GM23338 (cell line): ENCODE data around the gene CD58. TPM values are rescaled to one million over a fixed set of nuclear protein-coding genes. Genes with fewer than 3 reads are reported as not detected.
A peak's percentile ranks its signal among the peaks of the same experiment; 100 is the strongest.

Experiments
- ATAC-seq: fragments of 200-7000 bp; cut with Tn5 transposase; 3 replicates; pipeline ENCODE4 v1.9.1; 2020
- DNase-seq: peaks from one replicate; pipeline ENCODE4 v3.0.0-alpha.2; 2015; ENCODE audit warnings: low spot score
- H2AFZ ChIP-seq: fragments of 200-600 bp; sonication (generic); 2 replicates; pipeline ENCODE4 v1.8.0; 2016; ENCODE audit warnings: antibody characterized with exemption, mild to moderate bottlenecking, moderate library complexity
- H3F3A ChIP-seq: fragments of 200-600 bp; sonication (generic); replicated peaks from 2 replicates; pipeline ENCODE4 v1.8.0; 2017; ENCODE audit warnings: antibody characterized with exemption, mixed run types, low read depth
- H3K27ac ChIP-seq: fragments of 200-600 bp; sonication (generic); 2 replicates; pipeline ENCODE4 v1.6.1; 2016; ENCODE audit warnings: low read depth
- H3K27me3 ChIP-seq: fragments of 200-600 bp; sonication (generic); 2 replicates; pipeline ENCODE4 v1.8.0; 2016; ENCODE audit warnings: mild to moderate bottlenecking, mixed run types, moderate library complexity; ENCODE audit not compliant: insufficient read depth
- H3K36me3 ChIP-seq: fragments of 200-600 bp; sonication (generic); 2 replicates; pipeline ENCODE4 v1.8.0; 2016; ENCODE audit warnings: mild to moderate bottlenecking; ENCODE audit not compliant: insufficient read depth
- H3K4me1 ChIP-seq: fragments of 200-600 bp; sonication (generic); 2 replicates; pipeline ENCODE4 v1.8.0; 2016; ENCODE audit warnings: mild to moderate bottlenecking, moderate library complexity; ENCODE audit not compliant: insufficient read depth
- H3K4me2 ChIP-seq: fragments of 200-600 bp; sonication (generic); 2 replicates; pipeline ENCODE4 v1.7.1; 2017; ENCODE audit warnings: mixed run types
- H3K4me3 ChIP-seq: fragments of 200-600 bp; sonication (generic); 2 replicates; pipeline ENCODE4 v1.6.1; 2016; ENCODE audit warnings: mixed run types
- H3K79me2 ChIP-seq: fragments of 200-600 bp; sonication (generic); replicated peaks from 2 replicates; pipeline ENCODE4 v1.8.0; 2017; ENCODE audit warnings: mild to moderate bottlenecking; ENCODE audit not compliant: insufficient read depth
- H3K9me2 ChIP-seq: fragments of 200-600 bp; sonication (generic); 2 replicates; pipeline ENCODE4 v1.8.0; 2017; ENCODE audit not compliant: insufficient read depth
- H4K20me1 ChIP-seq: fragments of 200-600 bp; sonication (generic); replicated peaks from 2 replicates; pipeline ENCODE4 v1.8.0; 2017; ENCODE audit warnings: mild to moderate bottlenecking; ENCODE audit not compliant: insufficient read depth
- H3K27ac Mint-ChIP-seq: 2 replicates; pipeline ENCODE4 v1.8.0; 2020; ENCODE audit warnings: inconsistent platforms, mild to moderate bottlenecking, moderate library complexity, mixed read lengths
- H3K27me3 Mint-ChIP-seq: 3 replicates; pipeline ENCODE4 v1.8.0; 2022; ENCODE audit warnings: low read depth, mild to moderate bottlenecking, moderate library complexity, mixed read lengths, inconsistent platforms; ENCODE audit not compliant: insufficient read depth, poor library complexity
- H3K36me3 Mint-ChIP-seq: 3 replicates; pipeline ENCODE4 v1.8.0; 2021; ENCODE audit warnings: low read depth, mild to moderate bottlenecking, inconsistent platforms, moderate library complexity, mixed read lengths
- H3K4me1 Mint-ChIP-seq: 3 replicates; pipeline ENCODE4 v1.8.0; 2020; ENCODE audit warnings: mild to moderate bottlenecking, inconsistent platforms, mixed read lengths
- H3K4me3 Mint-ChIP-seq: 3 replicates; pipeline ENCODE4 v1.8.0; 2021; ENCODE audit warnings: moderate library complexity, mild to moderate bottlenecking, inconsistent platforms, mixed read lengths
- H3K9me3 Mint-ChIP-seq: 3 replicates; pipeline ENCODE4 v1.8.0; 2020; ENCODE audit warnings: moderate library complexity, mild to moderate bottlenecking, inconsistent platforms, mixed read lengths
- EZH2 ChIP-seq: fragments of 200-600 bp; sonication (generic); IDR thresholded peaks from one replicate; pipeline ENCODE4 v1.8.0; 2017; ENCODE audit warnings: antibody characterized with exemption, mild to moderate bottlenecking, low read depth; ENCODE audit not compliant: unreplicated experiment
- EZH2phosphoT487 ChIP-seq: fragments of 200-600 bp; sonication (generic); IDR thresholded peaks from one replicate; pipeline ENCODE4 v1.8.1; 2018; ENCODE audit warnings: antibody characterized with exemption; ENCODE audit not compliant: unreplicated experiment
- JUNB ChIP-seq: IDR thresholded peaks from one replicate; pipeline ENCODE4 v1.6.1; 2016; ENCODE audit warnings: antibody characterized with exemption; ENCODE audit not compliant: unreplicated experiment
- POLR2AphosphoS5 ChIP-seq: IDR thresholded peaks from 2 replicates; pipeline ENCODE4 v1.6.1; 2016; ENCODE audit warnings: antibody characterized with exemption, low read depth
- STAT1 ChIP-seq: IDR thresholded peaks from one replicate; pipeline ENCODE4 v1.6.1; 2016; ENCODE audit warnings: antibody characterized with exemption; ENCODE audit not compliant: unreplicated experiment
- ZNF114 ChIP-seq: fragments of 250-450 bp; sonication (Bioruptor Pico); IDR thresholded peaks from 2 replicates; pipeline ENCODE4 v1.5.0; 2020; ENCODE audit warnings: mild to moderate bottlenecking, moderate library complexity
- ZNF331 ChIP-seq: fragments of 250-450 bp; sonication (Bioruptor Pico); IDR thresholded peaks from 2 replicates; pipeline ENCODE4 v1.5.0; 2020; ENCODE audit warnings: low read depth, mild to moderate bottlenecking, moderate library complexity
- ZNF462 ChIP-seq: fragments of 250-450 bp; sonication (Bioruptor Pico); IDR thresholded peaks from 2 replicates; pipeline ENCODE4 v1.5.0; 2020; ENCODE audit warnings: mild to moderate bottlenecking, moderate library complexity
- polyA plus RNA-seq: library from polyadenylated mRNA; unstranded; fragments of >200 nt; fragmentation: Nextera tagmentation; extraction: Ambion mirVana; gene quantifications from 2 replicates; pipeline ENCODE4 v1.2.1, GENCODE V29; 2016
- total RNA-seq: library from RNA; depleted of rRNA; stranded (reverse); fragments of >200 nt; shearing (Covaris generic); gene quantifications from 2 replicates; pipeline ENCODE4 v1.2.3, GENCODE V29; 2014
- TF ChIP-seq, protein P1 (sequence below), 2 experiments: fragments of 200-600 bp in 1 of 2; sonication (generic) in 1 of 2; conservative IDR thresholded peaks; 2 replicates each; pipeline versions ENCODE4 v1.5.1 to v1.6.1; 2016 to 2017; ENCODE audit warnings: antibody characterized with exemption in 2 of 2, low read depth in 2 of 2, mild to moderate bottlenecking in 2 of 2, moderate library complexity in 1 of 2
- TF ChIP-seq, protein P2 (sequence below): IDR thresholded peaks from 2 replicates; pipeline ENCODE4 v1.6.1; 2016; ENCODE audit warnings: antibody characterized with exemption
- TF ChIP-seq, protein P3 (sequence below): IDR thresholded peaks from one replicate; pipeline ENCODE4 v1.6.1; 2018; ENCODE audit warnings: antibody characterized with exemption; ENCODE audit not compliant: unreplicated experiment

Gene CD58
- total and polyA plus RNA-seq, 2 experiments from 2014 or later, result 9.2 to 12.5 TPM

DNA sequence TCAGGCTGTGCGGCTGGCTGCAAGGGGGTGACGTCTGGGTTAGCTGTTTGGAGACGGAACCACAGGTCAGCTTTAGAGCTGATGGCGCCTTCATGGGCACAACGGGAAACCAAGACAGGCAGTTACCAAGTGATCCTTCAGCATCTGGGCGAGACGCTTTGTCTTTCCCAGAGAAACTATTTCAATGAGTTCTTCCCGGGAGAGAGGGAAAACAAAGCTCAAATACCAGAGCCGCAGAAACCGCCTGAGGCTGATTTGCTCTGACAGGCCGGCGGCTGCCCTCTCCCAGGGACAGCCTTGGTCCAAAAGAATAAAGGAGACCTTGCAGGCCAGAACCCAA, 76.5 kb downstream of the CD58 start:
- H3K27ac Mint-ChIP-seq, result no peak overlapping the region
- no peak overlapping the region for H3K4me3 Mint-ChIP-seq

More for the DNA sequence above, 76.5 kb downstream of the CD58 start:
- Histone ChIP-seq H4K20me1 (no peaks in the 10 kb centered on the region), H3K36me3 (no peaks in the 10 kb centered on the region), H3K27ac (no peak overlapping the region), H3K9me2 (peaks cover 4% of the 10 kb centered on the region; the same call in 1 of the 2 replicates), H3F3A (no peaks in the 10 kb centered on the region), H3K4me2 (no peak overlapping the region), H3K4me1 (0 out of 2 replicates have a peak, but pooled peaks cover under 1% of the 10 kb centered on the region), H2AFZ (no peak overlapping the region), H3K79me2 (no peaks in the 10 kb centered on the region), H3K4me3 (no peak overlapping the region), H3K27me3 (no peaks in the 10 kb centered on the region)
- DNase-seq, result peak; percentile 49
- TF ChIP-seq ZNF462 (CRISPR knock-in tag) (no peak), JUNB (no peak), ZNF114 (CRISPR knock-in tag) (no peak), EZH2phosphoT487 (no peak), POLR2AphosphoS5 (no peak), EZH2 (no peak), ZNF331 (CRISPR knock-in tag) (no peak), STAT1 (no peak)
- TF ChIP-seq, protein P1, sequence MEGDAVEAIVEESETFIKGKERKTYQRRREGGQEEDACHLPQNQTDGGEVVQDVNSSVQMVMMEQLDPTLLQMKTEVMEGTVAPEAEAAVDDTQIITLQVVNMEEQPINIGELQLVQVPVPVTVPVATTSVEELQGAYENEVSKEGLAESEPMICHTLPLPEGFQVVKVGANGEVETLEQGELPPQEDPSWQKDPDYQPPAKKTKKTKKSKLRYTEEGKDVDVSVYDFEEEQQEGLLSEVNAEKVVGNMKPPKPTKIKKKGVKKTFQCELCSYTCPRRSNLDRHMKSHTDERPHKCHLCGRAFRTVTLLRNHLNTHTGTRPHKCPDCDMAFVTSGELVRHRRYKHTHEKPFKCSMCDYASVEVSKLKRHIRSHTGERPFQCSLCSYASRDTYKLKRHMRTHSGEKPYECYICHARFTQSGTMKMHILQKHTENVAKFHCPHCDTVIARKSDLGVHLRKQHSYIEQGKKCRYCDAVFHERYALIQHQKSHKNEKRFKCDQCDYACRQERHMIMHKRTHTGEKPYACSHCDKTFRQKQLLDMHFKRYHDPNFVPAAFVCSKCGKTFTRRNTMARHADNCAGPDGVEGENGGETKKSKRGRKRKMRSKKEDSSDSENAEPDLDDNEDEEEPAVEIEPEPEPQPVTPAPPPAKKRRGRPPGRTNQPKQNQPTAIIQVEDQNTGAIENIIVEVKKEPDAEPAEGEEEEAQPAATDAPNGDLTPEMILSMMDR (conservative IDR thresholded peaks at IDR 0.05; ENCODE audit: low read depth in 2 of 2), result no peak
- TF ChIP-seq, protein P2, sequence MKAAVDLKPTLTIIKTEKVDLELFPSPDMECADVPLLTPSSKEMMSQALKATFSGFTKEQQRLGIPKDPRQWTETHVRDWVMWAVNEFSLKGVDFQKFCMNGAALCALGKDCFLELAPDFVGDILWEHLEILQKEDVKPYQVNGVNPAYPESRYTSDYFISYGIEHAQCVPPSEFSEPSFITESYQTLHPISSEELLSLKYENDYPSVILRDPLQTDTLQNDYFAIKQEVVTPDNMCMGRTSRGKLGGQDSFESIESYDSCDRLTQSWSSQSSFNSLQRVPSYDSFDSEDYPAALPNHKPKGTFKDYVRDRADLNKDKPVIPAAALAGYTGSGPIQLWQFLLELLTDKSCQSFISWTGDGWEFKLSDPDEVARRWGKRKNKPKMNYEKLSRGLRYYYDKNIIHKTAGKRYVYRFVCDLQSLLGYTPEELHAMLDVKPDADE, result no peak
- TF ChIP-seq, protein P3, sequence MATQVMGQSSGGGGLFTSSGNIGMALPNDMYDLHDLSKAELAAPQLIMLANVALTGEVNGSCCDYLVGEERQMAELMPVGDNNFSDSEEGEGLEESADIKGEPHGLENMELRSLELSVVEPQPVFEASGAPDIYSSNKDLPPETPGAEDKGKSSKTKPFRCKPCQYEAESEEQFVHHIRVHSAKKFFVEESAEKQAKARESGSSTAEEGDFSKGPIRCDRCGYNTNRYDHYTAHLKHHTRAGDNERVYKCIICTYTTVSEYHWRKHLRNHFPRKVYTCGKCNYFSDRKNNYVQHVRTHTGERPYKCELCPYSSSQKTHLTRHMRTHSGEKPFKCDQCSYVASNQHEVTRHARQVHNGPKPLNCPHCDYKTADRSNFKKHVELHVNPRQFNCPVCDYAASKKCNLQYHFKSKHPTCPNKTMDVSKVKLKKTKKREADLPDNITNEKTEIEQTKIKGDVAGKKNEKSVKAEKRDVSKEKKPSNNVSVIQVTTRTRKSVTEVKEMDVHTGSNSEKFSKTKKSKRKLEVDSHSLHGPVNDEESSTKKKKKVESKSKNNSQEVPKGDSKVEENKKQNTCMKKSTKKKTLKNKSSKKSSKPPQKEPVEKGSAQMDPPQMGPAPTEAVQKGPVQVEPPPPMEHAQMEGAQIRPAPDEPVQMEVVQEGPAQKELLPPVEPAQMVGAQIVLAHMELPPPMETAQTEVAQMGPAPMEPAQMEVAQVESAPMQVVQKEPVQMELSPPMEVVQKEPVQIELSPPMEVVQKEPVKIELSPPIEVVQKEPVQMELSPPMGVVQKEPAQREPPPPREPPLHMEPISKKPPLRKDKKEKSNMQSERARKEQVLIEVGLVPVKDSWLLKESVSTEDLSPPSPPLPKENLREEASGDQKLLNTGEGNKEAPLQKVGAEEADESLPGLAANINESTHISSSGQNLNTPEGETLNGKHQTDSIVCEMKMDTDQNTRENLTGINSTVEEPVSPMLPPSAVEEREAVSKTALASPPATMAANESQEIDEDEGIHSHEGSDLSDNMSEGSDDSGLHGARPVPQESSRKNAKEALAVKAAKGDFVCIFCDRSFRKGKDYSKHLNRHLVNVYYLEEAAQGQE, result no peak
- Mint-ChIP-seq H3K36me3 (no peaks in the 10 kb centered on the region), H3K4me1 (peaks cover 7% of the 10 kb centered on the region; the same call in 2 of the 3 replicates), H3K9me3 (no peaks in the 10 kb centered on the region), H3K27me3 (peaks cover 1% of the 10 kb centered on the region)
- peak; percentile 22; the same call in 2 of the 3 replicates for ATAC-seq
